HEK293 (cell line): ENCODE data around the gene ERMAP.

Experiments used
- CTCF ChIA-PET: fragments of 350-600 bp; formaldehyde crosslinking; extraction: SDS; loops from one replicate; lab custom pipeline; 2021; ENCODE audit warnings: antibody characterized with exemption; lab: Yijun Ruan, JAX
- POLR2A ChIA-PET: fragments of 300-600 bp; formaldehyde crosslinking; extraction: SDS; loops from one replicate; lab custom pipeline; 2020; ENCODE audit warnings: antibody characterized with exemption, inconsistent platforms; lab: Yijun Ruan, JAX
- H3K27ac ChIP-seq: fragments of 200-500 bp; sonication (Bioruptor generic); 2 replicates; pipeline ENCODE4 v1.5.1; 2014; ENCODE audit warnings: low read depth, low read length, control low read depth, inconsistent platforms; ENCODE audit errors: extremely low read depth
- H3K36me3 ChIP-seq, 2 experiments: fragments of 200-500 bp in 1 of 2; sonication (Bioruptor generic) in 1 of 2; 1 replicate in 1 of 2; 2 replicates in 1 of 2; pipeline ENCODE4 v1.5.1; 2014 to 2017; ENCODE audit warnings: inconsistent platforms in 2 of 2, low read length in 2 of 2; ENCODE audit not compliant: control insufficient read depth in 2 of 2, insufficient read depth in 1 of 2
- H3K4me1 ChIP-seq: fragments of 200-500 bp; sonication (Bioruptor generic); 2 replicates; pipeline ENCODE4 v1.5.1; 2014; ENCODE audit warnings: mild to moderate bottlenecking, low read length, inconsistent platforms; ENCODE audit not compliant: control insufficient read depth, insufficient read depth
- H3K4me3 ChIP-seq: 2 replicates; pipeline ENCODE4 v1.5.1; 2011; ENCODE audit warnings: low read depth, mild to moderate bottlenecking, control low read depth, low read length, moderate library complexity
- H3K9me3 ChIP-seq: fragments of 200-500 bp; sonication (Bioruptor generic); 2 replicates; pipeline ENCODE4 v1.5.1; 2014; ENCODE audit warnings: low read depth, low read length, inconsistent platforms; ENCODE audit not compliant: control insufficient read depth, insufficient read depth
- BCL11B ChIP-seq: fragments of 450-650 bp; formaldehyde crosslinking; IDR thresholded peaks from 2 replicates; pipeline ENCODE4 v1.5.1; 2016; ENCODE audit warnings: low read depth, missing biosample characterization, missing genetic modification characterization
- HIC1 ChIP-seq: fragments of 450-650 bp; formaldehyde crosslinking; IDR thresholded peaks from 2 replicates; pipeline ENCODE4 v1.5.1; 2016; ENCODE audit warnings: missing biosample characterization, missing genetic modification characterization
- IKZF3 ChIP-seq: fragments of 450-650 bp; IDR thresholded peaks from 2 replicates; pipeline ENCODE4 v1.5.0; 2018; ENCODE audit warnings: missing biosample characterization, mild to moderate bottlenecking, missing genetic modification characterization, moderate library complexity
- REPIN1 ChIP-seq: fragments of 450-650 bp; formaldehyde crosslinking; IDR thresholded peaks from 2 replicates; pipeline ENCODE4 v1.5.1; 2017; ENCODE audit warnings: missing biosample characterization, missing genetic modification characterization, low read depth
- ZBTB10 ChIP-seq: fragments of 450-650 bp; formaldehyde crosslinking; IDR thresholded peaks from 2 replicates; pipeline ENCODE4 v1.5.1; 2016; ENCODE audit warnings: missing biosample characterization, missing genetic modification characterization
- ZBTB49 ChIP-seq: fragments of 450-650 bp; formaldehyde crosslinking; IDR thresholded peaks from 2 replicates; pipeline ENCODE4 v1.5.1; 2016; ENCODE audit warnings: missing biosample characterization, missing genetic modification characterization, low read depth
- ZFP3 ChIP-seq: fragments of 450-650 bp; formaldehyde crosslinking; IDR thresholded peaks from 2 replicates; pipeline ENCODE4 v1.5.1; 2016; ENCODE audit warnings: low read depth, missing biosample characterization, missing genetic modification characterization
- ZNF140 ChIP-seq: fragments of 450-650 bp; formaldehyde crosslinking; IDR thresholded peaks from 2 replicates; pipeline ENCODE4 v1.5.1; 2016; ENCODE audit warnings: missing biosample characterization, missing genetic modification characterization
- ZNF16 ChIP-seq: fragments of 450-650 bp; formaldehyde crosslinking; IDR thresholded peaks from 2 replicates; pipeline ENCODE4 v1.5.1; 2016; ENCODE audit warnings: low read depth, missing biosample characterization, missing genetic modification characterization
- ZNF311 ChIP-seq: fragments of 450-650 bp; formaldehyde crosslinking; IDR thresholded peaks from 2 replicates; pipeline ENCODE4 v1.5.1; 2017; ENCODE audit warnings: missing biosample characterization, missing genetic modification characterization, borderline replicate concordance
- ZNF391 ChIP-seq: fragments of 450-650 bp; formaldehyde crosslinking; IDR thresholded peaks from 2 replicates; pipeline ENCODE4 v1.5.1; 2016; ENCODE audit warnings: low read depth, missing biosample characterization, missing genetic modification characterization, borderline replicate concordance
- ZNF433 ChIP-seq: fragments of 450-650 bp; formaldehyde crosslinking; IDR thresholded peaks from 2 replicates; pipeline ENCODE4 v1.5.1; 2016; ENCODE audit warnings: missing biosample characterization, missing genetic modification characterization, low read depth
- ZNF514 ChIP-seq: fragments of 450-650 bp; formaldehyde crosslinking; IDR thresholded peaks from 2 replicates; pipeline ENCODE4 v1.5.1; 2016; ENCODE audit warnings: missing biosample characterization, missing genetic modification characterization
- ZNF560 ChIP-seq: fragments of 450-650 bp; formaldehyde crosslinking; IDR thresholded peaks from 2 replicates; pipeline ENCODE4 v1.5.1; 2017; ENCODE audit warnings: missing biosample characterization, missing genetic modification characterization, borderline replicate concordance
- ZNF654 ChIP-seq: fragments of 450-650 bp; formaldehyde crosslinking; IDR thresholded peaks from 2 replicates; pipeline ENCODE4 v1.5.1; 2016; ENCODE audit warnings: low read depth, missing biosample characterization, missing genetic modification characterization
- ZNF704 ChIP-seq: fragments of 450-650 bp; formaldehyde crosslinking; IDR thresholded peaks from 2 replicates; pipeline ENCODE4 v1.5.1; 2016; ENCODE audit warnings: missing biosample characterization, missing genetic modification characterization
- TF ChIP-seq, protein P1 (sequence below): sonication (generic); formaldehyde crosslinking; IDR thresholded peaks from 2 replicates; pipeline ENCODE4 v1.8.1; 2022; ENCODE audit warnings: mild to moderate bottlenecking, moderate library complexity, missing genetic modification reagents
- TF ChIP-seq, protein P2 (sequence below): fragments of 450-650 bp; formaldehyde crosslinking; IDR thresholded peaks from 2 replicates; pipeline ENCODE4 v1.5.1; 2016; ENCODE audit warnings: missing biosample characterization, missing genetic modification characterization

Gene ERMAP

DNA sequence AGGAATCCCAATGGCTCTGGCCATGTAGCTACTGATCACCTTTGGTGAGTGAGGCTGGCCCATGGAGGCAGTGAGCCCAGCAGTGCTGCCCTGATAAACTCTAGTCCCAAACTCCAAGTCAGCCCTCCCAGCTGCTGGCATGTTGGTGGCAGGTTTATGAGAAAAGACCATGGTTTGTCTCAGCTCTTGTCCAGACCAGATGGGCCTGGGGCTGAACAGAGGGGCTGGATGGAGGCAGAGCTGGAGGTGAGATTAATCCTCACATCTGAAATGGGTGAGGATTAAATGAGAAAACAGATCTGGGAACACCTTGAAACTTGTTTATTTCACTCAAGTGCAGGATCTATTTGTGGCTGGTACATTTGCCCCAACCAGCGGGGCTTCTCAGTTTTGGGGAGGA, 28.9 kb upstream of the ERMAP start (continued):
- TF ChIP-seq HIC1 (tag by site-specific recombination) (no peak), ZNF433 (tag by site-specific recombination) (no peak)

DNA sequence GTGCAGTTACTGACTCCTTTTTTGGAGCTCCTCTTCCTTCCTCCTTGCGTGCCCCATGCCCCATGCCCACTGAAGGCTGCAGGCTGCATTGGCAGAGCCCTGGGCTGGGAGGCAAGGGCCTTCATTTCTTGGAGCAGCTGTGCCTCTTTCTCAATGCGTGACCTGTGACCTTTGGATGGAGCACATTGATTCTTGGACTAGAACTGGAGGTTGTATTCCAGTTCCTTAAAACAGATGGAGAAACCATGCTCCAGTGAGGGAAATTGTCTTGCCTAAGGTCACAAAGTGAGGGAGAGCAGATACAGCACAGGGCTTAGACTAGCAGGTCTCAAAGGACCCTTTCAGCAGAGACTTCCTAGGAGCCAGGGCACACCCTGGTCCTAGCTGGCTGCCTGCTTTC, 23.1 kb upstream of the ERMAP start:
- TF ChIP-seq ZFP3 (tag by site-specific recombination) = no peak
- no peak for TF ChIP-seq ZNF654 (tag by site-specific recombination)
- TF ChIP-seq ZBTB49 (tag by site-specific recombination) = no peak
- TF ChIP-seq, protein P1, sequence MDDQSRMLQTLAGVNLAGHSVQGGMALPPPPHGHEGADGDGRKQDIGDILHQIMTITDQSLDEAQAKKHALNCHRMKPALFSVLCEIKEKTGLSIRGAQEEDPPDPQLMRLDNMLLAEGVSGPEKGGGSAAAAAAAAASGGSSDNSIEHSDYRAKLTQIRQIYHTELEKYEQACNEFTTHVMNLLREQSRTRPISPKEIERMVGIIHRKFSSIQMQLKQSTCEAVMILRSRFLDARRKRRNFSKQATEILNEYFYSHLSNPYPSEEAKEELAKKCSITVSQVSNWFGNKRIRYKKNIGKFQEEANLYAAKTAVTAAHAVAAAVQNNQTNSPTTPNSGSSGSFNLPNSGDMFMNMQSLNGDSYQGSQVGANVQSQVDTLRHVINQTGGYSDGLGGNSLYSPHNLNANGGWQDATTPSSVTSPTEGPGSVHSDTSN (CRISPR knock-in tag) = no peak
- no peaks in the 10 kb centered on the region for H3K36me3 ChIP-seq
- H3K27ac ChIP-seq = no peak overlapping the region
- no peak overlapping the region for H3K4me3 ChIP-seq
- no peaks in the 10 kb centered on the region for H3K9me3 ChIP-seq
- H3K4me1 ChIP-seq = no peaks in the 10 kb centered on the region
- ChIA-PET POLR2A (interaction anchor here (2.5 kb wide), 1 partner anchor 53 kb away, joined by 7 read pairs; the partner anchor contains the start of gene ZNF691), CTCF (interaction anchor here (0.6 to 1.6 kb wide), 6 partner anchors 16 to 620 kb away, joined by 3 to 6 read pairs (median 3); no protein-coding TSS in a partner anchor)

- no peak overlapping the region for H3K27ac ChIP-seq
- no peak overlapping the region for H3K4me3 ChIP-seq
- POLR2A ChIA-PET = interaction anchor here (1.0 kb wide), 1 partner anchor 49 kb away, joined by 4 read pairs; the partner anchor contains the start of gene ZNF691
- H3K36me3 ChIP-seq = no peaks in the 10 kb centered on the region
- CTCF ChIA-PET = no interaction called here
- H3K4me1 ChIP-seq = no peaks in the 10 kb centered on the region
- H3K9me3 ChIP-seq = no peaks in the 10 kb centered on the region
- no peak for TF ChIP-seq REPIN1 (tag by site-specific recombination)
- TF ChIP-seq ZNF654 (tag by site-specific recombination) = no peak
- no peak for TF ChIP-seq ZBTB10 (tag by site-specific recombination)
- TF ChIP-seq ZNF391 (tag by site-specific recombination) = no peak
- TF ChIP-seq IKZF3 (tag by site-specific recombination) = no peak
- no peak for TF ChIP-seq BCL11B (tag by site-specific recombination)
- TF ChIP-seq ZNF140 = no peak
- TF ChIP-seq ZNF704 (tag by site-specific recombination) = no peak
- no peak for TF ChIP-seq ZNF311 (tag by site-specific recombination)
- TF ChIP-seq ZNF16 (tag by site-specific recombination) = no peak
- TF ChIP-seq ZNF560 (tag by site-specific recombination) = no peak
- TF ChIP-seq ZNF514 (tag by site-specific recombination) = no peak
- TF ChIP-seq, protein P2, sequence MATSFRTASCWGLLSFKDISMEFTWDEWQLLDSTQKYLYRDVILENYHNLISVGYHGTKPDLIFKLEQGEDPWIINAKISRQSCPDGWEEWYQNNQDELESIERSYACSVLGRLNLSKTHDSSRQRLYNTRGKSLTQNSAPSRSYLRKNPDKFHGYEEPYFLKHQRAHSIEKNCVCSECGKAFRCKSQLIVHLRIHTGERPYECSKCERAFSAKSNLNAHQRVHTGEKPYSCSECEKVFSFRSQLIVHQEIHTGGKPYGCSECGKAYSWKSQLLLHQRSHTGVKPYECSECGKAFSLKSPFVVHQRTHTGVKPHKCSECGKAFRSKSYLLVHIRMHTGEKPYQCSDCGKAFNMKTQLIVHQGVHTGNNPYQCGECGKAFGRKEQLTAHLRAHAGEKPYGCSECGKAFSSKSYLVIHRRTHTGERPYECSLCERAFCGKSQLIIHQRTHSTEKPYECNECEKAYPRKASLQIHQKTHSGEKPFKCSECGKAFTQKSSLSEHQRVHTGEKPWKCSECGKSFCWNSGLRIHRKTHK (tag by site-specific recombination) = no peak
These were observed 19.5 kb upstream of the ERMAP start for GRCh38 chr1:42797414-42797813.
